HG03097 (cell line): ENCODE measurements around the gene CRY1.

Source experiments
- ATAC-seq: cut with Tn5 transposase; IDR thresholded peaks from one replicate; pipeline ENCODE4 v1.9.1; 2021; ENCODE audit not compliant: unreplicated experiment, low FRiP score

CRY1 gene

GRCh38 chr12:107093417-107094182 is at the start of gene CRY1:
TSS of gene CRY1 (minus strand) at chr12:107093549. CDS start at chr12:107092961, 588 bp downstream.
- ATAC-seq = peak; percentile 84

GRCh38 chr12:107139787-107140186 is 46.4 kb upstream of the CRY1 start:
- ATAC-seq = no peak

- ATAC-seq = no peak
Measured at GRCh38 chr12:107138990-107139389, 45.6 kb upstream of the CRY1 start.

GRCh38 chr12:107135177-107135576 is 41.8 kb upstream of the CRY1 start:
- ATAC-seq = no peak

GRCh38 chr12:107134558-107134957 is 41.2 kb upstream of the CRY1 start:
- ATAC-seq = no peak

- no peak for ATAC-seq
Measured at GRCh38 chr12:107133462-107133861, 40.1 kb upstream of the CRY1 start.

GRCh38 chr12:107131832-107132616 is 38.7 kb upstream of the CRY1 start:
- ATAC-seq = no peak

GRCh38 chr12:107130830-107131611 is 37.7 kb upstream of the CRY1 start:
- ATAC-seq = no peak

GRCh38 chr12:107129315-107129930 is 36.1 kb upstream of the CRY1 start:
- ATAC-seq = no peak

- ATAC-seq = no peak
Measured at GRCh38 chr12:107127482-107128430, 34.4 kb upstream of the CRY1 start.

GRCh38 chr12:107126796-107127481 is 33.6 kb upstream of the CRY1 start:
- ATAC-seq = no peak

GRCh38 chr12:107125833-107126232 is 32.5 kb upstream of the CRY1 start:
- ATAC-seq = no peak

GRCh38 chr12:107122452-107122958 is 29.2 kb upstream of the CRY1 start:
- ATAC-seq = no peak

GRCh38 chr12:107119091-107119490 is 25.7 kb upstream of the CRY1 start:
- ATAC-seq = no peak

- no peak for ATAC-seq
Measured at GRCh38 chr12:107118624-107119023, 25.3 kb upstream of the CRY1 start.

- ATAC-seq = no peak
Measured at GRCh38 chr12:107115119-107115518, 21.8 kb upstream of the CRY1 start.

- ATAC-seq = no peak
Measured at GRCh38 chr12:107111314-107111713, 18.0 kb upstream of the CRY1 start.
